GM12873 (cell line): ENCODE measurements around the gene GADD45G.
A peak's percentile ranks its signal among the peaks of the same experiment; 100 is the strongest.

Source experiments
- CTCF ChIP-seq: IDR thresholded peaks from 2 replicates; pipeline ENCODE4 v1.5.1; 2012; ENCODE audit warnings: low read depth, mild to moderate bottlenecking, moderate library complexity, low read length, control low read depth; ENCODE audit not compliant: insufficient read depth; ENCODE audit errors: missing control alignments

GADD45G gene

GRCh38 chr9:89601306-89601705 lies 3.5 kb upstream of the GADD45G start:
- no peak for TF ChIP-seq CTCF

DNA sequence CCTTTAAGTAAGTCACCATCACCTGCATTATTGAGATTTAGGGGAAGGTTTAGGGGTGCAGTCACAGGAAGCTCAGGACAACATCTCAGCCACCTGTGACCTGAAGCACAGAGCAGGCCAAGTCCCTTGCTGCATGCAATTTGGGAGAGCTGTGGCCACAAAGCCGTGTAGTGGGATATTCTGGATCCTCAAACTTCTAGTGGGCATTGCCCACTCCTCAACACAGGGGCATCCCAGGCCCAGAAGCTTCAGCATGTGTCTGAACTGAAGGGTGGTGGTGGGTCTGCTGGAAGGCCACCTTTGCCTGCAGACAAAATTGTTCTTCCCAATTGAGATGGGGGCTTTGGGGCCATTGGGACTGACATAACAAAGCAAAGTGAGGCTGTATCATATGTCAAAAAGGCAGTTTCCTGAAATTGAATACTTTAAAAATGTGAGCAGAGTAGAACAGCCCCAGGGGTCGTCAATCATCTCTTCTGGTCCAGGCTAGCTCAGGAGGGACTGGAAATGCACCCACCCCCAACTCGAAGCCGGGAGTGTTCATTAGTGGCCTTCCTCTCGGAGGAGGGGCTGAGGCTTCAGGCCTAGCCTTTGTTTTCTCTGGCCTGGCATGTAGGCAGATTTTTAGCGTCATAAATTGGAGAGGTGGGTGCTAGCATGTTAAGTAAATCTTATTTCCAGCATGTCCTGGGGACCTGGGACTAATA lies 2.8 kb upstream of the GADD45G start:
- TF ChIP-seq CTCF: no peak

DNA sequence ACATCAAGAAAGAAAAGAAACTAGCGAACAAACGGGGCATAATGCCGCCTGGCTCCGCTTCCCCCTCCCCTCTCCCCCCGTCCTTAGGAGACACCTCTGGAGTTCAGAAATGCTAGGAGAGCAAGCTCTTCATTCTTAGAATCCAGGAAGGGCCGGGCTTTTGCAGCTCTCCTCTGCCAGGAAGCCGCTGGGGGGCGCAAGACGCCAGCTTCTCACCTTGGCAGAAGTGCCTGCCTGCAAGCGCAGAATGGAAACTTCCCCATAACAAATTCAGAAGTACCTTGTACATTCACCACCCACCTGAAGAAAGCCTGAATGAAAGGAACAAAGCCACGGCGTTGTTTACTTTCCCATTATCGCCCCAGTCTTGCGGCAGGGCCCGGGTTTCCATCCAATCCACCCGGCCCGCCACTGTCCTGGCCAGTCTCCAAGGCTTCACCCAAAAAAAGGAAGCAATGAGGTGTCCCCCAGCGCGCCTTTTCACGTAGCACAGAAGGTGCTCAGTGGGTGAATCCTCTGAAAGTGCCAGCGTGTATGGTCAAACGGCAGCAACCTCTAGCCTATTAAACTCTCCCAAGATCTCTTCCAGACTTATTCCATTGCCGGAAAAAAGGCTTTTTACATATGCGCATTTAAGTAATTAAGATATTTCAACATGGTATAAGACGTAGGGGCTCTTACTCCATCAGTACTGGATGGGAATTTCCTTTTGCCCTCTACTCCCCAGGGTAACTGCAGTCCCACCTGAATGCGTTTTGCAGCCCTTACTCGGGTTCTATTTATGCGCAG lies 1.6 kb upstream of the GADD45G start:
- peak; percentile 90 for TF ChIP-seq CTCF

DNA sequence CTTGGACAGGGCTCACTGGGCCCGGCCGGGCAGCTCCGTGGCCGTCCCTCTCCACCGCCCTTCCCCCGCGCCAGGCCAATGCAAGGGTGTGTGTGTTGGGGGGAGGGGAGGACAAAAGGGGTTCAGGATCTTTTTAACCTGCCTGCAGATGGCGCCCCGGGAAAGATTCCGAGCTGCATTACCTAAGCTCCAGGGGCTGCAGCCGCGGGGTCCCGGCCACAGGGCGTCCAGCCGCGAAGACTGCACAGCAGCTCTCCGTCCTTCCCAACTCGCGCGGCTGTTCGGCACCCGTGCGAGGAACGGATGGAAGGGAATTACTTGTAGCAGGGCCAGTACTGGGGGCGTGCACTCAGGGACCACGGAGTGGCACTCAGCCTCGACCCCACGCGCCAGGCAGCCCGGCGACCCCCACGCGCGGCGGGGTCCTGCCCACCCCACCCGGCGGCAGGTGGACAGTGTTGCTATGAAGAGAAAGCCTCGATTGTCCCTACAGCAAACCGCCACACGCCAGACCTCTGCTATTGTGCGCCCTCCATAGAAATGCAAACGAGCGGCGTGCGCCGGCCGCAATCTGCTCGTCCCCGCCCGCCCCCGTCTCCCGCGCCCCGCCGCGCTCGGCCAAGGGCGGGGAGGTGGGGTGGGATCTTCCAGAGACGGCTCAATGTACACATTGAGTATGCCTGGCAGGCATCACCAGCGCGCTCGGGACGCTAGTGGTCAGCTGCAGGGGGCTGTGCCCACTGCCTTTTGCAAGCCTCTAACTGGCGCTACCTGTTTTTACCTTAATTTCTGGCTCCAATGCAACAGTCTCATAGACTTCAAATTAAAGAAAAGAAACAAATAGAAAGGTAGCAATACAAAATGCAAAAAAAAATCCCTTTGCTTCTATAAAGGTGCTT lies 796 bp upstream of the GADD45G start:
- TF ChIP-seq CTCF: peak; percentile 44

- no peak for TF ChIP-seq CTCF
These were observed 745 bp downstream of the GADD45G start for GRCh38 chr9:89605465-89606048.

GRCh38 chr9:89606049-89606623 lies 1.3 kb downstream of the GADD45G start:
- TF ChIP-seq CTCF: no peak
